B cell (primary cell): ENCODE results near the gene GPR162.

ENCODE experiments used
- CTCF ChIP-seq: fragments of 200-600 bp; IDR thresholded peaks from one replicate; pipeline ENCODE4 v1.8.0; 2022; ENCODE audit warnings: antibody characterized with exemption, mild to moderate bottlenecking
- EZH2 ChIP-seq: IDR thresholded peaks from 2 replicates; pipeline ENCODE4 v1.6.1; 2012; ENCODE audit warnings: borderline replicate concordance, low read depth, mild to moderate bottlenecking, moderate library complexity, low read length; ENCODE audit not compliant: insufficient read depth, poor library complexity, severe bottlenecking

GRCh38 chr12:6852651-6853354 lies 31.2 kb downstream of the GPR162 start:
- TF ChIP-seq CTCF (no peak), EZH2 (no peak)
